AG04450 (cell line): ENCODE results near the gene TEX26. TPM values are rescaled to one million over a fixed set of nuclear protein-coding genes. Genes with fewer than 3 reads are reported as not detected.

Experiments used
- CTCF ChIA-PET: fragments of 300-600, 350-600 bp; formaldehyde crosslinking; extraction: SDS; loops from one replicate; lab custom pipeline; 2022; ENCODE audit warnings: antibody characterized with exemption, inconsistent platforms; lab: Charles Lee
- POLR2A ChIA-PET: fragments of 350-600 bp; formaldehyde crosslinking; extraction: SDS; loops from one replicate; lab custom pipeline; 2021; ENCODE audit warnings: antibody characterized with exemption, inconsistent platforms; lab: Yijun Ruan, JAX
- DNase-seq: peaks from one replicate; pipeline ENCODE4 v3.0.0-alpha.2; 2011; ENCODE audit warnings: low read depth, low spot score
- H3K27ac ChIP-seq: one replicate; pipeline ENCODE4 v1.5.1; 2012; ENCODE audit warnings: low read depth, low read length, control low read depth
- H3K27me3 ChIP-seq: one replicate; pipeline ENCODE4 v1.6.0; 2012; ENCODE audit warnings: low read length; ENCODE audit not compliant: control insufficient read depth, insufficient read depth
- H3K4me3 ChIP-seq: 2 replicates; pipeline ENCODE4 v1.5.1; 2011; ENCODE audit warnings: mild to moderate bottlenecking, low read depth, low read length, control low read depth
- H3K9me3 ChIP-seq: 2 replicates; pipeline ENCODE4 v1.5.1; 2012; ENCODE audit warnings: low read length; ENCODE audit not compliant: control insufficient read depth, insufficient read depth
- CTCF ChIP-seq: IDR thresholded peaks from 2 replicates; pipeline ENCODE4 v1.5.1; 2011; ENCODE audit warnings: low read depth, low read length, control low read depth, inconsistent platforms
- polyA plus RNA-seq: library from polyadenylated mRNA; depleted of rRNA; stranded (reverse); fragments of >200 nt; gene quantifications from 2 replicates; pipeline ENCODE4 v1.2.3, GENCODE V29; 2011

The TEX26 gene
- polyA plus RNA-seq, 1 experiment, result 0.09 TPM

- ChIA-PET POLR2A (no interaction called here), CTCF (interaction anchor here (0.6 to 1.3 kb wide), 4 partner anchors 9 to 144 kb away, joined by 3 to 4 read pairs (median 4); no protein-coding TSS in a partner anchor)
- no peak for TF ChIP-seq CTCF
- DNase-seq, result no peak
- no peaks in the 10 kb centered on the region for H3K27me3 ChIP-seq
- H3K9me3 ChIP-seq, result no peaks in the 10 kb centered on the region
- no peak overlapping the region for H3K4me3 ChIP-seq
- no peak overlapping the region for H3K27ac ChIP-seq
Observed at GRCh38 chr13:30900952-30901749, 31.3 kb upstream of the TEX26 start.

- no peak overlapping the region for H3K4me3 ChIP-seq
- no peak for TF ChIP-seq CTCF
- ChIA-PET CTCF (interaction anchor here (0.8 to 1.5 kb wide), 2 partner anchors 38 to 145 kb away, joined by 3 to 4 read pairs; no protein-coding TSS in a partner anchor), POLR2A (no interaction called here)
- no peaks in the 10 kb centered on the region for H3K27me3 ChIP-seq
- H3K27ac ChIP-seq, result no peak overlapping the region
- no peak for DNase-seq
- H3K9me3 ChIP-seq, result no peaks in the 10 kb centered on the region; the same call in 1 of the 2 replicates
Observed at GRCh38 chr13:30904043-30904442, 28.4 kb upstream of the TEX26 start.

GRCh38 chr13:30905932-30906383, 26.5 kb upstream of the TEX26 start, which contains the start of gene MEDAG:
Gene MEDAG (plus strand): TSS chr13:30906271. CDS start chr13:30906516, 245 bp downstream.
- POLR2A ChIA-PET, result interaction anchor here (0.9 kb wide), 1 partner anchor 80 kb away, joined by 3 read pairs; no protein-coding TSS in a partner anchor
- no peak for TF ChIP-seq CTCF
- H3K4me3 ChIP-seq, result peak within 1 kb of the TSS; percentile 7; the same call in 1 of the 2 replicates
- H3K27me3 ChIP-seq, result no peaks in the 10 kb centered on the region
- no peak for DNase-seq
- CTCF ChIA-PET, result interaction anchor here (1.4 kb wide), 2 partner anchors 13 to 40 kb away, joined by 4 to 6 read pairs; no protein-coding TSS in a partner anchor
- no peaks in the 10 kb centered on the region; the same call in 1 of the 2 replicates for H3K9me3 ChIP-seq
- no peak within 1 kb of the TSS for H3K27ac ChIP-seq

GRCh38 chr13:30906411-30907051, 25.9 kb upstream of the TEX26 start:
- no peak for DNase-seq
- Histone ChIP-seq H3K9me3 (no peaks in the 10 kb centered on the region; the same call in 1 of the 2 replicates), H3K27ac (no peak overlapping the region), H3K4me3 (peak overlapping the region; percentile 7; the same call in 1 of the 2 replicates), H3K27me3 (no peaks in the 10 kb centered on the region)
- ChIA-PET CTCF (interaction anchor here (1.3 to 1.4 kb wide), 3 partner anchors 14 to 138 kb away, joined by 4 to 6 read pairs (median 5); no protein-coding TSS in a partner anchor), POLR2A (interaction anchor here (0.6 to 1.2 kb wide), 3 partner anchors 36 to 79 kb away, joined by 3 to 7 read pairs (median 5); no protein-coding TSS in a partner anchor)
- TF ChIP-seq CTCF, result no peak
